Heart right ventricle (tissue), 16 donors: ENCODE results near the gene EGFR. TPM values are rescaled to one million over a fixed set of nuclear protein-coding genes. Genes with fewer than 3 reads are reported as not detected.

ENCODE experiments used
- ATAC-seq, 8 donors: fragments of 200-7000 bp; cut with Tn5 transposase; one replicate each; pipeline ENCODE4 v1.9.1; 2020; ENCODE audit warnings: mild to moderate bottlenecking in 8 of 8, moderate library complexity in 8 of 8, moderate number of reproducible peaks in 1 of 8
- DNase-seq, 2 donors: peaks; one replicate each; pipeline ENCODE4 v3.0.0-alpha.2; 2020
- H3K27ac ChIP-seq, 10 donors: fragments of 200-600 bp; sonication (generic) in 2 of 10; one replicate each; pipeline versions ENCODE4 v1.5.0 to v1.8.0; 2020 to 2022; ENCODE audit warnings: mild to moderate bottlenecking in 3 of 10
- H3K27me3 ChIP-seq, 7 donors: fragments of 200-600 bp; one replicate each; pipeline ENCODE4 v1.8.0; 2021 to 2022; ENCODE audit warnings: mild to moderate bottlenecking in 2 of 7
- H3K36me3 ChIP-seq, 9 donors: fragments of 200-600 bp; sonication (generic) in 1 of 9; one replicate each; pipeline versions ENCODE4 v1.5.0 to v1.8.0; 2020 to 2022; ENCODE audit warnings: mild to moderate bottlenecking in 2 of 9
- H3K4me1 ChIP-seq, 9 donors: fragments of 200-600 bp; sonication (generic) in 1 of 9; one replicate each; pipeline versions ENCODE4 v1.5.0 to v1.8.0; 2020 to 2022; ENCODE audit warnings: mild to moderate bottlenecking in 4 of 9
- H3K4me3 ChIP-seq, 10 donors: fragments of 200-600 bp; sonication (generic) in 2 of 10; one replicate each; pipeline versions ENCODE4 v1.5.0 to v1.8.0; 2020 to 2022; ENCODE audit warnings: mild to moderate bottlenecking in 7 of 10, moderate library complexity in 2 of 10
- H3K9me3 ChIP-seq, 11 donors: fragments of 200-600 bp in 10 of 11; sonication (generic) in 2 of 11; one replicate each; pipeline versions ENCODE4 v1.5.0 to v1.8.0; 2013 to 2022; ENCODE audit warnings: mild to moderate bottlenecking in 2 of 11, control low read depth in 1 of 11, moderate library complexity in 1 of 11
- CTCF ChIP-seq, 9 donors: fragments of 200-600 bp; sonication (generic) in 2 of 9; IDR thresholded peaks; one replicate each; pipeline versions ENCODE4 v1.5.0 to v1.8.0; 2021 to 2022; ENCODE audit warnings: antibody characterized with exemption in 9 of 9, mild to moderate bottlenecking in 5 of 9, moderate library complexity in 1 of 9
- WGBS, 2 donors: extraction: QIAGEN DNeasy Blood & Tissue Kit; methylation state at CpG; one replicate each; pipeline ENCODE4 v1.1.7; 2013; ENCODE audit warnings: inconsistent platforms in 1 of 2; 5-methylcytosine and 5-hydroxymethylcytosine counted together
- intact Hi-C, 10 donors: fragments of 100-400 bp; cut with DNase I; formaldehyde crosslinking; loops; one replicate each; pipeline versions ENCODE4 v1.11.1 to v1.14.2; 2022
- polyA plus RNA-seq, 2 donors: library from polyadenylated mRNA; stranded (reverse); fragments of 200-250 nt; gene quantifications; one replicate each; pipeline ENCODE4 v1.2.3, GENCODE V29; 2013
- total RNA-seq, 10 donors: library from RNA; stranded (reverse); fragmentation: NEBNext Ultra II Directional in 3 of 10; extraction: Animal tissue kit (Norgen Biotek cat#: 25700) in 3 of 10; gene quantifications; one replicate each; pipeline versions ENCODE4 v1.2.1 to v1.2.4, GENCODE V29; 2021 to 2023
- donor health status: Arrhythmogenic right ventricular cardiomyopathy.
- donor health status: ischemic (EF 13 %, LVEDD 7.1; RV severe dilation, severe dysfunction).
- donor health status: healthy with polysubstance abuse.
- donor health status: DM: no; HTN: yes; CAD: no.
- donor health status: DM: no; HTN: no; CAD: no.
- donor health status: ischemic (EF 25% LVEDD 6.9; RV normal size, moderate dysfunction).
- donor health status: ischemic (EF 25% LVEDD 5.7; RV mildly dilated, moderate dysfunction).
- donor health status: healthy.
- donor health status: DM: yes; HTN: yes; CAD: no.
- donor health status: Ischemic cardiomyopathy.
- donor health status: ischemic (EF 35%, LVEDD 5.7; RV mildly dilated, moderate dysfunction).
- donor health status: nonischemic (EF 11% LVEDD 7.7; RV severe dilation, severe dysfunction).
- donor health status: DM: yes; HTN: yes; CAD: no.
- donor health status: PGD.
- donor health status: ischemic (EF 29% LVEDD 5.4; RV normal size, mild dysfunction).
- donor health status: nonischemic (EF 23%, LVEDD 6.1; RV moderate dilation, normal function).

EGFR gene
- total and polyA plus RNA-seq, 12 donors: 1.9 to 13.5 (median 7.6) TPM

GRCh38 chr7:55249332-55249731 is 230.5 kb downstream of the EGFR start:
- H3K4me1 ChIP-seq: peaks cover 0 to 3% (median 2%) of the 10 kb centered on the region in 9 donors
- intact Hi-C loops: loop anchor here in 3 of 10 donors (1.0 to 10.0 kb wide), 3 partner anchors 225 to 405 kb away; no protein-coding TSS in a partner anchor
- no peak for ATAC-seq
- no peaks in the 10 kb centered on the region for H3K36me3 ChIP-seq
- no peak overlapping the region for H3K4me3 ChIP-seq
- no peak for DNase-seq
- H3K27ac ChIP-seq: no peak overlapping the region
- WGBS, 2 donors: 74 to 83% methylated on average over 8 of the region's 8 CpGs
- TF ChIP-seq CTCF (IDR thresholded peaks at IDR 0.05): no peak
- peaks cover 0 to 27% (median 15%) of the 10 kb centered on the region in 7 donors for H3K27me3 ChIP-seq
- H3K9me3 ChIP-seq: no peaks in the 10 kb centered on the region

DNA sequence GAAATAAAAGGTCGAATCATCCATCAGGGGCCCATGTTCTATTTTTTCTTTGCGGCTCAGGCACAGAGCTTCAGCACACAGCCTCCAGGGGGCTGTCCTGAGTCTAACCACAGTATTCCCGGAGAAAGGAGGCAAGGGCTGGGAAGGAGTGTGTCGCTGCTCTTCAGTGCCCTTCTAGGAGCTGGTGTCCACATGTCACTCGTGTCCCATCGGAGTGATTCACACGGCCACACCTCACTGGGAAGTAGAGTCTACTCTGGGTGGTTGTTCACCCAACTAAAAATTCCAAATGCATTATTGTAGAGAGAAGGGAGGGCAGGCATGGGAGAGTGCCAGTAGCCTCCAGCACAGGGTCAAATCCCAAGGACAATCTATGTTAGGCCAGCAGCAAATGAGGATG is 231.5 kb downstream of the EGFR start:
- 48 to 49% methylated on average over 7 of the region's 7 CpGs for WGBS, 2 donors
- ATAC-seq: no peak
- intact Hi-C loops: loop anchor here in 7 of 10 donors (5.0 to 10.0 kb wide), 9 partner anchors 116 to 463 kb away; partner anchors contain the start of gene EGFR (in 5 of the 7)

DNA sequence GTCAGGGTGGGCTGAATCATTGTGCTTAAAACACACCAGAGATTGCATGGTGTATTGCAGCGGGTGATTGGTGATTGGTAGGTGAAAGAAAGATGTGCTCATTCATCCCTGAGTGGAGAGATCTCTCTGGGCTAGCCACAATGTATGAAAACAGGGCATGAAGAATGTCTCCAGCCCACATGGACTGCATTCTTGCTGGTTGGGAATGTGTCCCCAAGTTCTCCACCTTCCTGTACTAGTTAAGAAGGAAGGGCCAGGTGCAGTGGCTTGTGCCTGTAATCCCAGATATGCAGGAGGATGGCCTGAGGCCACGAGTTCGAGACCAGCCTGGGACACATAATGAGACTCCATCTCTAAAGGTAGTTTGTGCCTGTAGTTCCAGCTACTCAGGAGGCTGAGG is 232.5 kb downstream of the EGFR start:
- H3K4me1 ChIP-seq: peaks cover 0 to 19% (median 11%) of the 10 kb centered on the region in 9 donors
- H3K27me3 ChIP-seq: peaks cover 4 to 47% (median 18%) of the 10 kb centered on the region in 7 donors
- WGBS, 2 donors: 95% methylated on average over 3 of the region's 3 CpGs
- H3K27ac ChIP-seq: no peak overlapping the region
- H3K9me3 ChIP-seq: no peaks in the 10 kb centered on the region
- H3K36me3 ChIP-seq: no peaks in the 10 kb centered on the region
- DNase-seq (no peak), ATAC-seq (no peak)
- H3K4me3 ChIP-seq: no peak overlapping the region
- TF ChIP-seq CTCF (IDR thresholded peaks at IDR 0.05): no peak
- intact Hi-C loops: loop anchor here in 7 of 10 donors (5.0 to 10.0 kb wide), 9 partner anchors 117 to 464 kb away; partner anchors contain the start of gene EGFR (in 5 of the 7)

More for the DNA sequence above, 231.5 kb downstream of the EGFR start:
- no peaks in the 10 kb centered on the region for H3K9me3 ChIP-seq
- H3K27ac ChIP-seq: no peak overlapping the region
- no peaks in the 10 kb centered on the region for H3K36me3 ChIP-seq
- no peak overlapping the region for H3K4me3 ChIP-seq
- peaks cover 0 to 13% (median 10%) of the 10 kb centered on the region in 9 donors for H3K4me1 ChIP-seq
- TF ChIP-seq CTCF (IDR thresholded peaks at IDR 0.05): peak; percentile 9 to 56 (median 48)
- peaks cover 0 to 37% (median 18%) of the 10 kb centered on the region in 7 donors for H3K27me3 ChIP-seq
- no peak for DNase-seq

DNA sequence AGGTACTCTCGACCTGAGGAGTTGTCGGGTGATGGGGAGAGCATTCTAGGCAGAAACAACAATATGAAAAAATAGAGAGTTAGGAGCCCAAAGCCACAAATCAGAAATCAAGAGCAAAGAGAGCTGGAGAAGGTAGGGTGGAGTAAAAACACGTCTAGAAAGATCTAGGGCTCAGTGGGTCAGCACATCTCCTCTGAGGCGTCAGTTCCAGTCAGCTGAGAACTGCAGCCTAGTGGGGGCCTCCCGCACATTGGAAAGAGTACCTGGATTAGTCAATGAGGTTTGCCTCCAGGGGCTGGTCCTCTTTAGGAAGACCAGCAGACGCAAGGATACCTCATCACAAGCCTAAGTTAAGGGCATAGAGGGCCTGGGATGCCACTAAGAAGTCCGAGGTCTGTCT is 233.1 kb downstream of the EGFR start:
- Histone ChIP-seq H3K27ac (no peak overlapping the region), H3K9me3 (no peaks in the 10 kb centered on the region), H3K36me3 (no peaks in the 10 kb centered on the region), H3K27me3 (peaks cover 6 to 53% (median 18%) of the 10 kb centered on the region in 7 donors), H3K4me1 (peaks cover 0 to 19% (median 11%) of the 10 kb centered on the region in 9 donors), H3K4me3 (no peak overlapping the region)
- intact Hi-C loops: loop anchor here in 7 of 10 donors (5.0 to 10.0 kb wide), 9 partner anchors 117 to 465 kb away; partner anchors contain the start of gene EGFR (in 5 of the 7)
- DNase-seq (no peak), ATAC-seq (no peak)
- TF ChIP-seq CTCF (IDR thresholded peaks at IDR 0.05): no peak
- WGBS, 2 donors: 93% methylated on average over 7 of the region's 7 CpGs
